Daoy (cell line): Measurements from ENCODE around the gene WIPF3. TPM values are rescaled to one million over a fixed set of nuclear protein-coding genes. Genes with fewer than 3 reads are reported as not detected.
"Not testable (repeated sequence)": the region's sequence is repeated elsewhere in the genome, so short reads cannot be mapped to it uniquely, and the experiment has no call there.

ENCODE experiments used
- DNase-seq: peaks from one replicate; pipeline ENCODE4 v3.0.0-alpha.2; 2015; ENCODE audit warnings: low read depth
- total RNA-seq: library from RNA; depleted of rRNA; stranded (reverse); fragments of >200 nt; shearing (Covaris generic); gene quantifications from 2 replicates; pipeline ENCODE4 v1.2.3, GENCODE V29; 2014; rRNA removed

WIPF3 gene
- total RNA-seq, 1 experiment from 2014 or later, result not detected

DNA sequence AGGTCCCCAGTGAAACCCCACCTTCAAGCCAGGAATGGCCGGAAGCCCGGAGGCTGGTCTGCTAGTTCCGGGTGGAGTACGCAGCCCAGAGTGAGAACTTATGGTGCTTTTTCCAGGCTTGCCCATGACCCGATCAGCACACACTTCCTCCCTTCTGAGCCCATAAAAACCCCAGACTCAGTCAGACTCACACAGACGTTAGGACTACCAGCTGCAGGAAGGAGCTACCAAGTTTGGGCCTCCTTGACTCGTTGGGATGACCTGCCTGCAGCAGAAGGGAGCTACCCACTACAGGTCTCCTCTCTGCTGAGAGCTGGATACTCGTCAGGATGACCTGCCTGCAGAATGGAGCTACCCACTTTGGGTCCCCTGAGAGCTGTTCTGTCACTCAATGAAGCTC is 144.2 kb downstream of the WIPF3 start:
- no peak for DNase-seq

DNA sequence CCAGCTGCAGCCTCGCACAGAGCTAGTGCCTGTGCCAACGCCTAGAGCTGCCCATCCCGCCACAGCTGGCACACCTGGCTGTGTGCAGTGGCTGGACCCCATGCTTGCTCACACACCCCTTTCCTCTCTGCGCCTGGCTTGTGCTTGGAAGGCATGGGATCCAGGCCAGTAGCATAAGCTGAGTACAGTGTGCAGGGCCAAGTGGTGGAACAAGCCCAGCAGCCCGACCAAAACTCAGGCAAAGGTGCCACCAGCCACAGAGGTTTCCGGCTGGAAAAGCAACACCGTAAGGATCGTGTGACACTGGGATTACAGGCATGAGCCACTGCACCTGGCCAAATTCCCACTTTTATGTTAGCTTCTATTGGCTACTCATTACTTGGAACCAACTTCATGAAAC is 144.9 kb downstream of the WIPF3 start:
- DNase-seq, result no peak

DNA sequence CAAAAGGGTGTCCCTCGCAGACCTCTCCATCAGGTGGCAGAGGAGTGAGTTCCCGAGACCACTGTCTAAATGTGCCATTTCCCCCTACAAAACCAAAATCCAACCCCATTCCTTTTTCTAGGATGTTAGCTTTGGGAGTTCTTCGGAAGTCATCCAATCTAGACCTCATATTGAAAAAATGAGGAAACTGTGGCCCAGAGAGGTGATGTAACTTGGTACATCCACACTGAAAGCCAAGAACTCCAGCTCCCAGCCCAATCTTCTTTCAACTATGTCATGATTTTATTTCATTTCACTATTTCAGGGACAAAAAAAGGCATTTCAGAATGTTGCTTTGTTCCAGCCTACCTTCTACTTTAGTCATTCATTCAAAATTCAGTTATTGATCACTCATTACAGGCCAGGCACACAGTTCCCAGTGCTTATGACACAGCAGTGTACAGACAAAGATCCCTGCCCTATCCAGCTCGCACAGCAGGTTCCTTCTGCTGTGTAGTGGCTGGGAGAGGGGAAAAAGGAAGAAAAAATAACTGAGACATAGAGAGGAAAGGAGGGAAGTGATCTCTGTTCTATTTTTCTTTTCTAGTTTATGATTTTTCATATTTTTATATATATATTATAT is 147.5 kb downstream of the WIPF3 start:
- DNase-seq, result no peak

DNA sequence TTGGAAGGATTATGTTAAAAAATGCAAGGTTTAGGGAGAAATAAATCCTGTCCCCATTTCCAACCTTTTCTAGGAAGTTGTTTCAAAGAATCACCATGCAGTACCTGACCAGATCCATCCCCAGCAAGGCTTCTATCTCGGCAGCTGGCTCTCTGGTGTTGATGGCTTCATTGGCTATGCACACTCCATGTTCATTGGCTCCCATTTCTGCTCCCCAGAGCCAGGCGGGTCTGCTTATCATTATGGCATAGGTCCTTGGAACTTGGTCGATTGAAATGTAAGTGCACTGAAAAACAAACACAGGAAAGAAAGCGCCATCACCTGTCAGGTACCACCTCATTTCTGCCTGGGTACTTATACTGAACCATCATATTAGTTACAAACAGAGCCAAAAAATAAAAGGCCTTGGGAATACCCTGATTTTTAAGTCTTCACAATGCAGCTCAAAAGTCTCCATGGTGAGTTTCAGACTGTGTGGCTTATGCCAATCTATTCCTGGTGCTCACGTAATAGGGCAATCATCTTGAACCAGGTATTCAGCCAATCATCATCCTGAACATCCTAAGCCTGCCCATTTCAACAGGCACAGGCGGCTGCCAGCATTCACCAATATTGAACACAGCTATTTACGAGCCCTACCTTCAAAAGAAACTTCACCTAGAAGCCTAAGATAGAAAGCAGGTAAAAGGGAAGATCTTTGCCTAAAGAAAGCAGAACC is 148.9 kb downstream of the WIPF3 start:
- DNase-seq, result no peak

DNA sequence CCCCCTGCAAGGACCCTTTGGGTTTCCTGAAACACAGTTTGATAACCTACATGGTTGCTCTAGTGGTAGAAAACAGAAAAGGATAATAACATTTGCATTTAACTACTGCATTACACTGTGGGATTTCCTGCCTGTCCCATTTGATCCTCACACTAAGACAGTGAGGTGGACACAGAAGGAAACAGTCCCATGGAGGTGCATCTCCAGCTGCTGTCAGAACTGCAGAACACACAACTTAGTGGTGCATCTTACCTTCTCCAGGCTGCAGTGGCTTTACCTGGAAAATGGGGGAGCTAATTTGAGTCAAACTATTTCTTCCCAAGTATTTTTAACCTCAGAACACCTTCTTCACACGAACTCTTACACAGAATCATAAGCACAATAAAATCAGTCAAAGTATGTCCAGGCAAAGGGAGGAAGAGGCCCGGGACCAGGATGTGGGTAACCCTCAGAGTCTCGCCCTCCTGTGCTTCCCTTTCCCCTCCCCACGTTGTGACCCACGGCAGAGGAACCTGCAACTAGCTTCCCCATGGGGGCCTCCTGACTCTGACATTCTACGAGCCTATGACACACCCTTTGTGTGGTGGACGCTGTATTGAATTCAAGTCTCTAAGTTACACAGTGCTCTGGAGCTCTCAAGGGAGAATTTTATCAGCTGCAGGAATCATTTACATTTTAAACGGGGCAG is 149.6 kb downstream of the WIPF3 start:
- DNase-seq, result no peak

DNA sequence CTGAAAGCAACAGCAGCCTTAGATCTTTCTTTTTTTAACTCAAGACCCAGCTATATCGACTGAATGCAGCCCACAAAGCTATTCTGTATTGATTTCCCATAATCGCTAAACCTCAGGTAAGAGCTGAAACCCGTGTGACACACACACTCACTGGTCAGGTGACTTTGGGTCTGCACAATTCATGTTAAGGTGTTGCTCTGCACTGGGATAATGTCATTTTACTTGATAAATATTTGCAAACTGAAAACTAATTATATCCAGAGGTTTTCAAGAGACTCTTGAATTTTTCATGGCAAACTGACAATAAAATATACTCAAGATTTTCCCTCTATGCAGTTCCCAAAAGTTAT is 150.2 kb downstream of the WIPF3 start:
- DNase-seq, result no peak

DNA sequence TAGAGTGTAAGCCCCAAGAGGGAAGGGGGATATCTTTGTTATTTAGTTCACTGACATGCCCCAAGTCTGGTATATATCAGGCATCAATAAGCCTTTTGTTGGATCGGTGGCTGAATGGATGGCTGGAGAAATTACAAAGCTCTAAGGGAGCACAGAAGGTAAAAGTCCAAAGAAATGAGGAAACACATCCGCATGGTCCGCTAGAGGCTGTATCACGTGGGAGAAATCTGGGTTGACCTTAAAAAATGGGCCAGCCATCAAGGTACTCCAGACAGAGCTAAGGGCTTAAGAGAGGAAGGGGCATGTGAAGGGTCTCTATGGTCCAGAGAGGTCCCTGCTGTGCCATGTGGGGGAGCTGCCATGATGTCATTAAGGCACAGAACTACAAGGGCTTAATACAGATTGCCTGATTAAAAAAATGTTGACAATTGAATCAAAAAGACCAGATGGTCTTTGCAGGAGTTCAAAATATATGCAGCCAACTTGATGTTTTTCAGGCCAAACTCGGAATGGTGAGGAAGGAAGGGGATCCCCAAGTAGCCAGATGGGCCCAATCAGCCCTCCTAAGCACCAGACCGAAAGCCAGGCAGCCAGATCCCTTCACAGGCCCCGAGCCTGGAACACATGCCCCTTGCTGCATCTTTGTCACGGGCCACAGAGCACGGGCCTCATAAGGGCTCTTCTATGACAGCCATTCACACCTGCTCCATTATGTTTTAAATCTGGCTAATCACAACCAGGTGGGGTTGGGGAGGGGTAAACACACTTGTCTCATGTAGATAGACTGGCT is 151.4 kb downstream of the WIPF3 start:
- DNase-seq, result no peak

DNA sequence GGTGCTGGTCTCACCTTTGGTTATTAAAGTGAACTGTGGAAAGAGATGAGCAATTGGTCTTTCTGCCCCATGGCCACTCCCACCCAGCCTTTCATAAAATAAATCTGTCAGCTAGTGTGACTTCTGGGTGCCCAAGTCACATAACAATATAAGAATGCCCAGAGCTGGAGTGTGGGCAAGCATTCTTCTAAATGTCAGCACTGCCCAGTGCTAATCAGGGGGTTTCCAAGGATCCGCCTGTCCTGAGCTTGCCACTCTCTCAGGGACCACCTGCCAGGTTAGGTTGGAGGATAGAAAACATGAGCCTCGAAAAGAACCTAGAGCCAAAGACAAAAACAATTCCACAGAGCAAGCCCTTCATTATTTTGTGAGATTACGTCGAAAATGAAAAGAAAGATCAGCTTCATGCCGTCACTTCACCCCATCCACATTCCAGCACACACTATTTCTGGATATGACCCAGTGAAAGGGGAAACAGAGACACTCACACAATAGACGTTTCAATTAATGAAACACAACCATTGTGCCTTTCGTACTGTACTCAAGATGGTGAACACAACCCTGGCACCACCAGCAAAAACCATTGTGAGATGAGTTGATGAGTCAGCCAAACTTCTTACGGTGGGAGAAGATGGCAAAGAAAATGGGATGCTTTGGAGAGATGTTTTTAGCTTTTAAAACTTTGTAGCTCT is 152.5 kb downstream of the WIPF3 start:
- DNase-seq, result no peak

DNA sequence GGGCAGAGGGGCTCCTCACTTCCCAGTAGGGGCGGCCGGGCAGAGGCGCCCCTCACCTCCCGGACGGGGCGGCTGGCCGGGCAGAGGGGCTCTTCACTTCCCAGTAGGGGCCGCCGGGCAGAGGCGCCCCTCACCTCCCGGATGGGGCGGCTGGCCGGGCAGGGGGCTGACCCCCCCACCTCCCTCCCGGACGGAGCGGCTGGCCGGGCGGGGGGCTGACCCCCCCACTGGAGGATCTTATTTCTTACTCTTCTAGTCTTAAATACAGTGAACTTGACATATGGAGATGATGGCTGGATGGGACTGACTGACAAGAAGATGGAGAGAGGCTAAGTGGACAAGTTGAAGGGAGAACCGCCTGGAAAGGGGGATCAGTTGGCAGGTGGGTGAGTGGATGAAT is 155.3 kb downstream of the WIPF3 start:
- not testable (repeated sequence) for DNase-seq

DNA sequence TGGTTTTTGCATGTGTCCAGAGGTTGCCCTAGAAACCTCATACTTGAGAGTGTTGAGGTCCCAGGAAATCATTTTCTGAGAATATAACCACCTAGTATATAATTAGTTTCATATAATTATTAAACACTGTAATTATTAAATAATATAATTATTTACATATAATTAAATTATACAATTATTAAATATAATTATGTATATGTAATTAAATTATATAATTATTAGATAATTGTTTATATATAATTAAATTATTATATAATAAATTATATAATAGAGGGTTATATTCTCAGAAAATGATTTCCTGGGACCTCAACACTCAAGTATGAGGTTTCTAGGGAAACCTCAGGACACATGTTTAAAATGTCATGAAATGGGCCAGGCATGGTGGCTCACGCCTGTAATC is 155.7 kb downstream of the WIPF3 start:
- no peak for DNase-seq

DNA sequence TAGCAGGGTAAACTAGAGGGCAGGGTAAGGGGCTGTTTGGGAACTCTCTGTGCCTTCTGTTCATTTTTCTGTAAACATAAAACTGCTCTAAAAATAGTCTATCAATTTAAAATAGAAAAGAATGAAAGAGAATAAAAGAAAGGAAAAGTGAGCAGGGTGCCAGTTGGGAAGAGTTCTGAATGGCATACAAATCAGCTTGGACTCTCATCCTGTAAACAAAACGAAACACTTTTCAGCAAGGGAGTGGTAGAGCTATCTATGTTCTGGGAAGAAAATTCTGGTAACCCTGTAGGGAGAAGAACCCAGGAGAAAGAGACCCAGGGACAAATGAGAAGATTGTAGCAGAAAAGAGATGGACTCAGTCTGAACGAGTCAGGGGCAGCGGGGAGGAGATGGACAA is 158.7 kb downstream of the WIPF3 start:
- no peak for DNase-seq

Other genes with a start within 250 kb of the WIPF3 start
- 2.3 and 3.5 TPM in 2 replicates for gene PRR15, start 242.7 kb upstream of the WIPF3 start, total RNA-seq
- gene SCRN1, start 183.3 kb downstream of the WIPF3 start, total RNA-seq, result 111 and 130 TPM in 2 replicates
- gene FKBP14, start 220.2 kb downstream of the WIPF3 start, total RNA-seq, result 47.3 and 54.4 TPM in 2 replicates
- 21.0 and 23.2 TPM in 2 replicates for gene PLEKHA8, start 221.9 kb downstream of the WIPF3 start, total RNA-seq